Choroid plexus epithelial cell (primary cell): ENCODE measurements around the gene EML4.

Experiments
- DNase-seq: peaks from one replicate; pipeline ENCODE4 v3.0.0-alpha.2; 2010; ENCODE audit warnings: low read depth
- H3K4me3 ChIP-seq: 2 replicates; pipeline ENCODE4 v1.5.1; 2011; ENCODE audit warnings: low read depth, mild to moderate bottlenecking, control low read depth, low read length, moderate library complexity
- CTCF ChIP-seq: conservative IDR thresholded peaks from 2 replicates; pipeline ENCODE4 v1.5.1; 2011; ENCODE audit warnings: low read depth, mild to moderate bottlenecking, control low read depth, inconsistent platforms, low read length, moderate library complexity

The EML4 gene

GRCh38 chr2:42245396-42245795 is 76.2 kb downstream of the EML4 start:
- no peak for TF ChIP-seq CTCF

GRCh38 chr2:42246562-42246961 is 77.4 kb downstream of the EML4 start:
- TF ChIP-seq CTCF: no peak
- no peak overlapping the region for H3K4me3 ChIP-seq
- no peak for DNase-seq

More at GRCh38 chr2:42245396-42245795, 76.2 kb downstream of the EML4 start:
- no peak overlapping the region for H3K4me3 ChIP-seq
- DNase-seq: no peak

GRCh38 chr2:42248846-42249245 is 79.7 kb downstream of the EML4 start:
- no peak for TF ChIP-seq CTCF
- DNase-seq: no peak

GRCh38 chr2:42249284-42249683 is 80.1 kb downstream of the EML4 start:
- DNase-seq: no peak
- no peak overlapping the region for H3K4me3 ChIP-seq
- no peak for TF ChIP-seq CTCF

More at GRCh38 chr2:42248846-42249245, 79.7 kb downstream of the EML4 start:
- no peak overlapping the region for H3K4me3 ChIP-seq

- H3K4me3 ChIP-seq: no peak overlapping the region
- DNase-seq: no peak
- TF ChIP-seq CTCF: no peak
Observed at GRCh38 chr2:42249887-42250286, 80.7 kb downstream of the EML4 start.

- no peak for TF ChIP-seq CTCF
- no peak for DNase-seq
- no peak overlapping the region for H3K4me3 ChIP-seq
Observed at GRCh38 chr2:42250925-42251324, 81.8 kb downstream of the EML4 start.

- TF ChIP-seq CTCF: no peak
Observed at GRCh38 chr2:42252464-42252863, 83.3 kb downstream of the EML4 start.

More at GRCh38 chr2:42252464-42252863, 83.3 kb downstream of the EML4 start:
- no peak for DNase-seq
- no peak overlapping the region for H3K4me3 ChIP-seq
